Astrocyte (in vitro differentiated cells and primary cell): Measurements from ENCODE around the gene JMJD1C.

ENCODE experiments used
- CTCF ChIP-seq: IDR thresholded peaks from 2 replicates; pipeline ENCODE4 v1.5.1; 2011; ENCODE audit warnings: low read depth, mild to moderate bottlenecking, inconsistent platforms, low read length, moderate library complexity; ENCODE audit not compliant: insufficient read depth
- EZH2 ChIP-seq: IDR thresholded peaks from 2 replicates; pipeline ENCODE4 v1.6.1; 2012; ENCODE audit warnings: mild to moderate bottlenecking, low read length, inconsistent platforms; ENCODE audit not compliant: insufficient read depth

- TF ChIP-seq CTCF (no peak), EZH2 (no peak)
Measured at GRCh38 chr10:63425512-63425911, 40.3 kb downstream of the JMJD1C start.
